ENCODE data around the gene ADRA1B.

GRCh38 chr5:159955056-159955624, 38.9 kb downstream of the ADRA1B start:
- TF ChIP-seq CTCF (IDR thresholded peaks at IDR 0.05) (no peak), REST (IDR thresholded peaks at IDR 0.05; ENCODE audit: insufficient read depth in 1 of 2, low read depth in 2 of 2, low read length in 1 of 2) (no peak)

Data from Panc1 (cell line).